Natural killer cell (primary cell): Measurements from ENCODE around the gene ORMDL3. TPM values are rescaled to one million over a fixed set of nuclear protein-coding genes. Genes with fewer than 3 reads are reported as not detected.

Experiments
- ATAC-seq, 3 donors: fragments of 150-1000 bp in 2 of 3; fragments of 200-7000 bp in 1 of 3; cut with Tn5 transposase; 1 replicate in 1 of 3; 2 replicates in 2 of 3; pipeline ENCODE4 v1.10.0; 2021; ENCODE audit warnings: mild to moderate bottlenecking in 2 of 3, moderate library complexity in 2 of 3
- DNase-seq, 2 donors: peaks; one replicate each; pipeline versions ENCODE4 v3.0.0 to v3.0.0-alpha.2; 2013 to 2021; ENCODE audit warnings: mixed read lengths in 1 of 2
- H3K27ac ChIP-seq: one replicate; pipeline ENCODE4 v1.5.1; 2013; ENCODE audit warnings: mild to moderate bottlenecking, low read length
- H3K27me3 ChIP-seq: one replicate; pipeline ENCODE4 v1.6.1; 2013; ENCODE audit warnings: low read length; ENCODE audit not compliant: control insufficient read depth, insufficient read depth
- H3K36me3 ChIP-seq: one replicate; pipeline ENCODE4 v1.6.1; 2013; ENCODE audit warnings: low read length; ENCODE audit not compliant: control insufficient read depth, insufficient read depth
- H3K4me1 ChIP-seq: one replicate; pipeline ENCODE4 v1.6.1; 2013; ENCODE audit warnings: low read length; ENCODE audit not compliant: control insufficient read depth, insufficient read depth
- H3K4me3 ChIP-seq: one replicate; pipeline ENCODE4 v1.5.1; 2013; ENCODE audit warnings: low read length
- H3K9me3 ChIP-seq: one replicate; pipeline ENCODE4 v1.6.1; 2013; ENCODE audit warnings: low read length; ENCODE audit not compliant: control insufficient read depth, insufficient read depth
- H3K27ac Mint-ChIP-seq, 2 donors: one replicate each; pipeline ENCODE4 v1.8.0; 2022; ENCODE audit warnings: mild to moderate bottlenecking in 2 of 2, mixed read lengths in 2 of 2, moderate library complexity in 1 of 2
- H3K27me3 Mint-ChIP-seq, 2 donors: one replicate each; pipeline ENCODE4 v1.8.0; 2022; ENCODE audit warnings: low read depth in 2 of 2, mixed read lengths in 2 of 2
- H3K36me3 Mint-ChIP-seq: one replicate; pipeline ENCODE4 v1.8.0; 2022; ENCODE audit warnings: mixed read lengths
- H3K4me1 Mint-ChIP-seq, 2 donors: one replicate each; pipeline ENCODE4 v1.8.0; 2022; ENCODE audit warnings: mixed read lengths in 2 of 2
- H3K4me3 Mint-ChIP-seq: one replicate; pipeline ENCODE4 v1.8.0; 2022; ENCODE audit warnings: mild to moderate bottlenecking, moderate library complexity, mixed read lengths
- H3K9me3 Mint-ChIP-seq, 2 donors: one replicate each; pipeline ENCODE4 v1.8.0; 2022; ENCODE audit warnings: mixed read lengths in 2 of 2
- CTCF ChIP-seq: fragments of 200-600 bp; IDR thresholded peaks from one replicate; pipeline ENCODE4 v1.8.0; 2022; ENCODE audit warnings: antibody characterized with exemption
- WGBS: methylation state at CpG from one replicate; pipeline ENCODE4 v1.1.7; 2013; ENCODE audit warnings: missing lambda C conversion rate; ENCODE audit not compliant: insufficient coverage; 5-methylcytosine and 5-hydroxymethylcytosine counted together
- intact Hi-C: fragments of 100-400 bp; cut with micrococcal nuclease; formaldehyde crosslinking; loops from one replicate; pipeline ENCODE4 v1.14.2; 2022
- total RNA-seq, 4 donors: library from RNA; stranded (reverse); fragments of 120-200 nt in 1 of 4; gene quantifications; one replicate each; pipeline versions ENCODE4 v1.2.3 to v1.2.4, GENCODE V29; 2013 to 2022

ORMDL3 gene
- total RNA-seq, 3 donors from 2014 or later (not counting 1 experiment from before 2014, with no cell fraction given), result 61.6 to 121 (median 77.2) TPM

DNA sequence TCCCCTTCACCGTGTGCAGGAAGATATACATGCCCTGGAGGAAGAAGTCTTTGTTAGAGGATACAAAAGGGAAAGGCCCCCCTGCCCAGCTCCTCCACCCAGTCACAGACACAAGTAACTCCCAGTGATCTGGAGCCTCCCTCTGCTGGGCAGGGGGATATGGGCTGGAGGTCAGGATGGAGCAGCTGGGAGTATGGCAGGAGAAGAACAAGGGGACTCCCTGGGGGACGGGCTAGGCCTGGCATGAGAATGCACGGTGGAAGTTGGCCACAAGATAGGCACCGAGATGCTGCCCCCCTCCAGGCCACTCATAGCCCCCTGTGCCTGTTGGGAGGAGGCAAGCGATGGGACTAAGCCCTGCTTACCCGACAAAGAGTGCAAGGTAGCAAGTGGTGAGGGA is 4.2 kb downstream of the ORMDL3 start:
- Histone ChIP-seq H3K9me3 (no peaks in the 10 kb centered on the region), H3K36me3 (peaks cover 46% of the 10 kb centered on the region), H3K4me3 (no peak overlapping the region), H3K4me1 (peaks cover 47% of the 10 kb centered on the region), H3K27ac (no peak overlapping the region), H3K27me3 (no peaks in the 10 kb centered on the region)
- H3K9me3 Mint-ChIP-seq, result no peaks in the 10 kb centered on the region
- H3K4me1 Mint-ChIP-seq, result peaks cover 38 to 48% of the 10 kb centered on the region in 2 donors
- WGBS, result 95% methylated on average over 6 of the region's 6 CpGs
- intact Hi-C loops, result no loop called here
- TF ChIP-seq CTCF, result no peak
- no peak for ATAC-seq
- no peak overlapping the region for H3K27ac Mint-ChIP-seq
- H3K36me3 Mint-ChIP-seq, result no peaks in the 10 kb centered on the region
- DNase-seq, result no peak
- H3K27me3 Mint-ChIP-seq, result no peaks in the 10 kb centered on the region
- no peak overlapping the region for H3K4me3 Mint-ChIP-seq

DNA sequence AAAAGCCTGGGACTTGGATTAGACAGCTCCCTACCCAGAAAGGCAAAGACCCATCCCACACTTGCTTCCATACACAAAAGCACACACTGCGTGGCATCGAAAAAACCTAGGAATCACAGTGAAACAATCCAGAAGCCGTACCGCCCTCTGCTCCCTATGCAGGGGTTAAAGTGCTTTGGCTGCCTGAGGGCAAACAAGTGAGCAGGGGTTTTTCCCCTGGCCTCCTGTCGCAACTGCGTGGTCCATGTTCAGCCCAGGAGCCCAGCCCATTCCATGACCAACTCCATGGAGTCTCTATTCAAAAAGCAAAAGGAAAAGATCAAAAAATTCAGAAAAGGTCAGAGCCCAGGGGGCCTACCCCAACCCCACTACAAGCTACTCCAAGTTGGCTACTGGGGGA is 5.4 kb downstream of the ORMDL3 start:
- peaks cover 5% of the 10 kb centered on the region for H3K36me3 Mint-ChIP-seq
- no peaks in the 10 kb centered on the region for H3K9me3 Mint-ChIP-seq
- intact Hi-C loops, result no loop called here
- Histone ChIP-seq H3K36me3 (peaks cover 46% of the 10 kb centered on the region), H3K27me3 (no peaks in the 10 kb centered on the region), H3K4me1 (peaks cover 40% of the 10 kb centered on the region), H3K4me3 (no peak overlapping the region), H3K27ac (no peak overlapping the region), H3K9me3 (no peaks in the 10 kb centered on the region)
- no peak overlapping the region for H3K4me3 Mint-ChIP-seq
- no peaks in the 10 kb centered on the region for H3K27me3 Mint-ChIP-seq
- no peak for ATAC-seq
- H3K27ac Mint-ChIP-seq, result no peak overlapping the region
- no peak for TF ChIP-seq CTCF
- H3K4me1 Mint-ChIP-seq, result peaks cover 32 to 38% of the 10 kb centered on the region in 2 donors
- no peak for DNase-seq
- 96% methylated on average over 6 of the region's 6 CpGs for WGBS

- peaks cover 8% of the 10 kb centered on the region for H3K36me3 Mint-ChIP-seq
- H3K27me3 Mint-ChIP-seq, result no peaks in the 10 kb centered on the region
- TF ChIP-seq CTCF, result no peak
- no peaks in the 10 kb centered on the region for H3K9me3 Mint-ChIP-seq
- no peaks in the 10 kb centered on the region for H3K9me3 ChIP-seq
- peaks cover 46% of the 10 kb centered on the region for H3K36me3 ChIP-seq
- no peak overlapping the region for H3K4me3 ChIP-seq
- DNase-seq, result no peak
- H3K27ac ChIP-seq, result peak overlapping the region; percentile 36
- intact Hi-C loops, result no loop called here
- peaks cover 29 to 32% of the 10 kb centered on the region in 2 donors for H3K4me1 Mint-ChIP-seq
- H3K27ac Mint-ChIP-seq, result peak overlapping the region in 1 of 2 donors; percentile 56
- H3K4me3 Mint-ChIP-seq, result no peak overlapping the region
- H3K4me1 ChIP-seq, result peaks cover 34% of the 10 kb centered on the region
- no peaks in the 10 kb centered on the region for H3K27me3 ChIP-seq
- no peak for ATAC-seq
- 28% methylated on average over 5 of the region's 5 CpGs for WGBS
Measured at GRCh38 chr17:39921323-39921722, 6.1 kb downstream of the ORMDL3 start.
